CD14-positive monocyte (primary cell): Measurements from ENCODE around the gene SCAI. TPM values are rescaled to one million over a fixed set of nuclear protein-coding genes. Genes with fewer than 3 reads are reported as not detected.

ENCODE experiments used
- DNase-seq, 3 donors: peaks; one replicate each; pipeline ENCODE4 v3.0.0-alpha.2; 2011 to 2022
- H2AFZ ChIP-seq: 2 replicates; pipeline ENCODE4 v1.6.0; 2012; ENCODE audit warnings: mild to moderate bottlenecking, low read depth, low read length, inconsistent platforms; ENCODE audit not compliant: insufficient read depth, poor library complexity, severe bottlenecking
- H3K27ac ChIP-seq, 2 donors: 1 replicate in 1 of 2; 2 replicates in 1 of 2; pipeline ENCODE4 v1.5.1; 2012 to 2013; ENCODE audit warnings: low read length in 2 of 2, control low read depth in 1 of 2, inconsistent platforms in 1 of 2, low read depth in 1 of 2, mild to moderate bottlenecking in 1 of 2
- H3K27me3 ChIP-seq, 2 donors: one replicate each; pipeline versions ENCODE4 v1.6.0 to v1.6.1; 2011 to 2013; ENCODE audit warnings: low read length in 2 of 2; ENCODE audit not compliant: control insufficient read depth in 2 of 2, insufficient read depth in 2 of 2
- H3K36me3 ChIP-seq, 2 donors: replicated peaks in 1 of 2; 1 replicate in 1 of 2; 2 replicates in 1 of 2; pipeline versions ENCODE4 v1.5.1 to v1.6.1; 2012 to 2013; ENCODE audit warnings: low read length in 2 of 2, control low read depth in 1 of 2, inconsistent platforms in 1 of 2, mild to moderate bottlenecking in 1 of 2; ENCODE audit not compliant: insufficient read depth in 2 of 2, control insufficient read depth in 1 of 2
- H3K4me1 ChIP-seq, 2 donors: 1 replicate in 1 of 2; 2 replicates in 1 of 2; pipeline versions ENCODE4 v1.5.1 to v1.6.1; 2012 to 2013; ENCODE audit warnings: low read length in 2 of 2, control low read depth in 1 of 2, inconsistent platforms in 1 of 2, mild to moderate bottlenecking in 1 of 2, moderate library complexity in 1 of 2; ENCODE audit not compliant: insufficient read depth in 2 of 2, control insufficient read depth in 1 of 2
- H3K4me2 ChIP-seq: replicated peaks from 2 replicates; pipeline ENCODE3; 2012; ENCODE audit warnings: low read length, moderate library complexity, mild to moderate bottlenecking; ENCODE audit not compliant: poor library complexity, severe bottlenecking; ENCODE audit errors: extremely low read depth
- H3K4me3 ChIP-seq, 3 experiments: fragments of 200-600 bp in 1 of 3; sonication (generic) in 1 of 3; replicated peaks in 1 of 3; 1 replicate in 2 of 3; 2 replicates in 1 of 3; pipeline ENCODE4 v1.5.1; 2011 to 2013; ENCODE audit warnings: low read length in 3 of 3, mild to moderate bottlenecking in 3 of 3, control low read depth in 2 of 3, low read depth in 2 of 3, inconsistent platforms in 1 of 3, moderate library complexity in 1 of 3
- H3K79me2 ChIP-seq: 2 replicates; pipeline ENCODE4 v1.6.0; 2012; ENCODE audit warnings: mild to moderate bottlenecking, control low read depth, inconsistent platforms, low read length, moderate library complexity; ENCODE audit not compliant: insufficient read depth
- H3K9ac ChIP-seq: 2 replicates; pipeline ENCODE4 v1.6.0; 2017; ENCODE audit warnings: low read length, mild to moderate bottlenecking; ENCODE audit not compliant: insufficient read depth, poor library complexity, severe bottlenecking
- H3K9me3 ChIP-seq, 2 donors: replicated peaks in 1 of 2; 1 replicate in 1 of 2; 2 replicates in 1 of 2; pipeline versions ENCODE4 v1.5.1 to v1.6.1; 2012 to 2013; ENCODE audit warnings: low read length in 2 of 2, control low read depth in 1 of 2; ENCODE audit not compliant: control insufficient read depth in 1 of 2, insufficient read depth in 1 of 2
- H4K20me1 ChIP-seq: 2 replicates; pipeline ENCODE4 v1.6.0; 2012; ENCODE audit warnings: mild to moderate bottlenecking, low read length, control low read depth, moderate library complexity; ENCODE audit not compliant: insufficient read depth
- H3K27ac Mint-ChIP-seq, 7 donors: one replicate each; pipeline ENCODE4 v1.8.0; 2020; ENCODE audit warnings: mild to moderate bottlenecking in 7 of 7, mixed read lengths in 7 of 7, moderate library complexity in 6 of 7, inconsistent platforms in 2 of 7
- H3K27me3 Mint-ChIP-seq, 3 donors: one replicate each; pipeline ENCODE4 v1.8.0; 2021 to 2022; ENCODE audit warnings: low read depth in 3 of 3, mild to moderate bottlenecking in 3 of 3, mixed read lengths in 3 of 3, moderate library complexity in 3 of 3, inconsistent platforms in 1 of 3
- H3K36me3 Mint-ChIP-seq, 2 donors: one replicate each; pipeline ENCODE4 v1.8.0; 2020; ENCODE audit warnings: mixed read lengths in 2 of 2, inconsistent platforms in 1 of 2, mild to moderate bottlenecking in 1 of 2
- H3K4me1 Mint-ChIP-seq: one replicate; pipeline ENCODE4 v1.8.0; 2020; ENCODE audit warnings: mild to moderate bottlenecking, mixed read lengths
- H3K4me3 Mint-ChIP-seq, 2 donors: one replicate each; pipeline ENCODE4 v1.8.0; 2020; ENCODE audit warnings: mild to moderate bottlenecking in 2 of 2, mixed read lengths in 2 of 2, moderate library complexity in 1 of 2
- H3K9me3 Mint-ChIP-seq, 7 donors: one replicate each; pipeline ENCODE4 v1.8.0; 2020 to 2022; ENCODE audit warnings: mixed read lengths in 7 of 7, mild to moderate bottlenecking in 6 of 7, moderate library complexity in 6 of 7, inconsistent platforms in 2 of 7
- CTCF ChIP-seq: fragments of 200-600 bp; IDR thresholded peaks from one replicate; pipeline ENCODE4 v1.8.0; 2022; ENCODE audit warnings: antibody characterized with exemption, mild to moderate bottlenecking
- WGBS: methylation state at CpG from one replicate; pipeline ENCODE4 v1.1.5; 2013; ENCODE audit warnings: missing lambda C conversion rate; ENCODE audit not compliant: insufficient coverage; 5-methylcytosine and 5-hydroxymethylcytosine counted together
- intact Hi-C, 2 donors: fragments of 100-400 bp; cut with micrococcal nuclease; formaldehyde crosslinking; loops; one replicate each; pipeline versions ENCODE4 v1.15.0 to v1.15.1; 2023
- polyA plus RNA-seq, 3 donors: library from polyadenylated mRNA; depleted of rRNA in 1 of 3; unstranded in 2 of 3; stranded (reverse) in 1 of 3; fragments of 300-500 nt in 2 of 3; fragments of >200 nt in 1 of 3; fragmentation: Illumina TruSeq in 2 of 3; gene quantifications; 1 replicate in 2 of 3; 2 replicates in 1 of 3; pipeline ENCODE4 v1.2.3, GENCODE V29; 2012 to 2021

Gene SCAI
- polyA plus RNA-seq, 3 donors: 0.76 to 1.4 (median 0.84) TPM

- no peaks in the 10 kb centered on the region for H3K4me1 Mint-ChIP-seq
- no peaks in the 10 kb centered on the region for H4K20me1 ChIP-seq
- H3K4me2 ChIP-seq: no peak overlapping the region
- H3K4me3 Mint-ChIP-seq: no peak overlapping the region
- H3K4me1 ChIP-seq: no peaks in the 10 kb centered on the region
- H2AFZ ChIP-seq: no peak overlapping the region
- H3K79me2 ChIP-seq: peaks cover 4% of the 10 kb centered on the region
- H3K4me3 ChIP-seq: no peak overlapping the region
- no peak overlapping the region for H3K27ac ChIP-seq
- H3K9ac ChIP-seq: no peak overlapping the region
- H3K27me3 Mint-ChIP-seq: no peaks in the 10 kb centered on the region
- no peaks in the 10 kb centered on the region for H3K9me3 ChIP-seq
- peaks cover 0 to 14% of the 10 kb centered on the region in 2 donors for H3K36me3 Mint-ChIP-seq
- no peaks in the 10 kb centered on the region for H3K36me3 ChIP-seq
- intact Hi-C loops: no loop called here
- H3K9me3 Mint-ChIP-seq: peaks cover 0 to 4% (median 0%) of the 10 kb centered on the region in 7 donors
- TF ChIP-seq CTCF: no peak
- no peak overlapping the region for H3K27ac Mint-ChIP-seq
- no peaks in the 10 kb centered on the region for H3K27me3 ChIP-seq
- DNase-seq: no peak
These were observed 8.4 kb downstream of the SCAI start for GRCh38 chr9:125134976-125135375.

- H3K79me2 ChIP-seq: no peaks in the 10 kb centered on the region
- H3K27ac Mint-ChIP-seq: no peak overlapping the region
- no CpG with 5 or more reads among the region's 1 CpG for WGBS
These were observed 9.7 kb downstream of the SCAI start for GRCh38 chr9:125133403-125134329.

More at GRCh38 chr9:125133403-125134329, 9.7 kb downstream of the SCAI start:
- H2AFZ ChIP-seq: no peak overlapping the region
- Mint-ChIP-seq H3K27me3 (no peaks in the 10 kb centered on the region), H3K4me3 (no peak overlapping the region), H3K9me3 (peaks cover 0 to 4% (median 0%) of the 10 kb centered on the region in 7 donors), H3K36me3 (peaks cover 0 to 7% of the 10 kb centered on the region in 2 donors), H3K4me1 (no peaks in the 10 kb centered on the region)
- H3K4me3 ChIP-seq: no peak overlapping the region
- H4K20me1 ChIP-seq: no peaks in the 10 kb centered on the region
- no peak for TF ChIP-seq CTCF
- no peak for DNase-seq
- H3K36me3 ChIP-seq: no peaks in the 10 kb centered on the region
- no peaks in the 10 kb centered on the region for H3K4me1 ChIP-seq
- H3K27me3 ChIP-seq: no peaks in the 10 kb centered on the region
- H3K9me3 ChIP-seq: no peaks in the 10 kb centered on the region
- no peak overlapping the region for H3K9ac ChIP-seq
- no peak overlapping the region for H3K27ac ChIP-seq
- no peak overlapping the region for H3K4me2 ChIP-seq
- intact Hi-C loops: no loop called here
